GM12873 (cell line): ENCODE results near the gene TCF7L1.

Experiments
- TF ChIP-seq, protein P1 (sequence below): IDR thresholded peaks from 2 replicates; pipeline ENCODE4 v1.5.1; 2012; ENCODE audit warnings: low read depth, mild to moderate bottlenecking, moderate library complexity, low read length, control low read depth; ENCODE audit not compliant: insufficient read depth; ENCODE audit errors: missing control alignments

TCF7L1 gene

DNA sequence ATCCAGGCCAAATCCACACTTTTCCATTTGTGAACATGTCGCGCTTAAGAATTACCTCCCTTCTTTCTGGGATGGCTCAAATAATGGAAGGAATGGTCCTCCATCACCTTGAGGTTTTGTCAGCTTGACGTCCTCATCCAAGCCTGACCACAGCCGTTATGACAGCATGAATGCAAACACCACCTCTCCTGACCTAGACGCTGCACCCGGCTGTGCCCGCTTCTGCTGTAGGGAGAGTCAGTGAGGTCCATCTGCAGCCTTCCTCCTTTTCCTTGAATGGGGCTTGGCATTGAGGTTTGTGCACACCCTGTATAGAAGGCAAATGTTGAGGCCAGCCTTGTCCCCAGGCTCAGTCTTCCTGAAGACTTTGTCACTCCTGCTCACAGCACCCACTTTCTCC lies 109.1 kb downstream of the TCF7L1 start:
- TF ChIP-seq, protein P1, sequence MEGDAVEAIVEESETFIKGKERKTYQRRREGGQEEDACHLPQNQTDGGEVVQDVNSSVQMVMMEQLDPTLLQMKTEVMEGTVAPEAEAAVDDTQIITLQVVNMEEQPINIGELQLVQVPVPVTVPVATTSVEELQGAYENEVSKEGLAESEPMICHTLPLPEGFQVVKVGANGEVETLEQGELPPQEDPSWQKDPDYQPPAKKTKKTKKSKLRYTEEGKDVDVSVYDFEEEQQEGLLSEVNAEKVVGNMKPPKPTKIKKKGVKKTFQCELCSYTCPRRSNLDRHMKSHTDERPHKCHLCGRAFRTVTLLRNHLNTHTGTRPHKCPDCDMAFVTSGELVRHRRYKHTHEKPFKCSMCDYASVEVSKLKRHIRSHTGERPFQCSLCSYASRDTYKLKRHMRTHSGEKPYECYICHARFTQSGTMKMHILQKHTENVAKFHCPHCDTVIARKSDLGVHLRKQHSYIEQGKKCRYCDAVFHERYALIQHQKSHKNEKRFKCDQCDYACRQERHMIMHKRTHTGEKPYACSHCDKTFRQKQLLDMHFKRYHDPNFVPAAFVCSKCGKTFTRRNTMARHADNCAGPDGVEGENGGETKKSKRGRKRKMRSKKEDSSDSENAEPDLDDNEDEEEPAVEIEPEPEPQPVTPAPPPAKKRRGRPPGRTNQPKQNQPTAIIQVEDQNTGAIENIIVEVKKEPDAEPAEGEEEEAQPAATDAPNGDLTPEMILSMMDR, result no peak

DNA sequence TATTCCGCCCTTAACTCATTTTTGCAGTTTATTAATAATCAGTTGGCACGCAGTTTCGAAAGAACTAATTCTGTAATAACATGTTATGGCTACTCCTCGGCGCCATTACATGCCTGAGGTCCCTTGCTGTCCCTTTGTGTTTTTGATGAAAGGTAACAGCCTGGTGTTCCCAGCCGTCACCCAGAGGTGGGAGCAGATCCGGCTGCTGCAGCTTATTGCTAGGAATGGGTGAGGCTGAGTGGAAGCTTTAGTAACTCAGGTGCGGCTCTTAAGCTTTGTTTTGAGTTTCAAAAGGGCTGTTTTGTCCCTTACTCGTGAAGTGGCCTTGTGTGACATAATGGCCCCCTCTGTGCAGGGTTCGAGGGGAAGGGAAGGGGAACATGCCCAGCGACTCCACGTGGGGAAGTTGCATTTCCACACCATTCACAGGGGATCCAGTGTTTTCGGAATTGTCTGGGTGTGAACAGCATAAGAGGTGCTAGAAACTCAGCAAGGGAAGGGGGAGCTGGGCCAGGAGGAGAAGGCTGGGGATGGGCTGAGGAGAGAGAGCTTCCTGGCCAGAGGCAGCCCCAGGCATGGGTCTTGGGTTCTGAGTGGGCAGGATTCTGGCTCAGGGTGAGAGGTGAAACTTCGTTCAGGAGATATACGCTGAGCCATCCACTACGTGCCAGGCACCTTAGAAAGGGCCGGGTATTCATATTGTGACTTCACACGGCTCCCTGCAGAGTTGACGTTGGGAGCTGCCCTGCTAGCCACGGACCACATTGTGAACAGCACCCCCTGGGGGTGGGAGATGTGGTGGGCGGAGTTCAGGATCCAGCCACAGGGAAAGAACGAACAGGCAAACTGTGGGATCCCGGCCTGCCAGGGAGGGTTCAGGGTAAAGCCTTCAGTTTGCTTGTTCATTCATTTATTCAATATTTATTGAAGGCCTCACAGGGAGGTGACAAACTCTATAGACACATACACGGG lies 110.2 kb downstream of the TCF7L1 start:
- TF ChIP-seq, protein P1, result peak; percentile 50

DNA sequence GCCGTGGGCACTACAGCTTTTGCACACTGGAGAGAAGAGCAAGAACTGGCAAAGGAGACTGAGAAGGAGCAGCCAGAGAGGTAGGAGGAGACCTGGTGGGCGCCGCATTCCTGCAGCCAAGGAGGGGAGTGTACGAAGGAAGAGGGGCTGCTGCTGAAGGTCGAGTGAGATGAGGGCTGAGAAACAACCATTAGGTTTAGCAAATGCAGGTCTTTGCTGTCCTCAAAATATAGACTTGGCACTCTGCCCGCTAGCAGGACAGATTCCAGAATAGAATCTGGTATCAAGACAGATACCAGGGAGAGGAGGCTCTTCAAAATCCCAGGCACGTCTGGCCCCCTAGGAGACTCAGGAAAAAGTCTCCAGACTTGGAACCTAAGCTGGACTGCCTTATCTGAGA lies 111.6 kb downstream of the TCF7L1 start:
- TF ChIP-seq, protein P1, result no peak

DNA sequence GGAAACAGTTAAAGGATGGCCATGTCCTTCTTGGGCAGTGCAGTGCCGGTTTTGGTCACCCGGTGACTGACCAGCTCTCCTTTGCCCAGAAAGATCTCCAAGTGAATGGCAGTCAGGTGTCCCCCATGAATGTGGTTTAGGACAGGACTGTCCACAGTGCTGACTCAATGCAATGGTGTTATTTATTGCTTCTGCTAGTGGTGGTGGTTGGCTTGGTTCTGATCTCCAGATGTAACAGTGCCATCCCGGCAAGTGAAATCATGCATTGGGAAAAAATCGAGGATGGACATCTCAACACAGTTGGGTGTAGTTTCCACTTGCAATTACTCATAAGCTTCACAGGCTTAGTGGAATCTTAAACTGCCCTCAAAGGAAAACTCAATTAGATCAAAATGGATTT lies 112.7 kb downstream of the TCF7L1 start:
- TF ChIP-seq, protein P1, result no peak

DNA sequence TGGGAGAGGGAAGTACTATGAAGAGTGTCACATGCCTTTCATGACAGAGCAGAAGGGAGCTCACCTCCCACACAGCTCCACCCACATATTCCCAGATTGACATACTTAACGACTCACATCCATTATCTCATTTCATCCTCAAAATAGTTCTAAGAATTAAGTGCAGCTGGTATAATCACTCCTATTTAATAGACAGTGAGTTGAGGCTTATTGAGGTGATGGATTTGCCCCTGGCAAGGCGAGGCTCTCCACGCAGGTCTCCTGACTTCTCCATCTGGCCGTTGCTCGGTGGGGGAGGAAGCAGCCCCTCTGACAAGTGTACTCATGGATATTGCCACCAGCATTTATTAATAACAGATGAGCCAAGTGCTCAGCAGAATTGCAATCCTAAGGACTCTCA lies 113.2 kb downstream of the TCF7L1 start:
- TF ChIP-seq, protein P1, result no peak

DNA sequence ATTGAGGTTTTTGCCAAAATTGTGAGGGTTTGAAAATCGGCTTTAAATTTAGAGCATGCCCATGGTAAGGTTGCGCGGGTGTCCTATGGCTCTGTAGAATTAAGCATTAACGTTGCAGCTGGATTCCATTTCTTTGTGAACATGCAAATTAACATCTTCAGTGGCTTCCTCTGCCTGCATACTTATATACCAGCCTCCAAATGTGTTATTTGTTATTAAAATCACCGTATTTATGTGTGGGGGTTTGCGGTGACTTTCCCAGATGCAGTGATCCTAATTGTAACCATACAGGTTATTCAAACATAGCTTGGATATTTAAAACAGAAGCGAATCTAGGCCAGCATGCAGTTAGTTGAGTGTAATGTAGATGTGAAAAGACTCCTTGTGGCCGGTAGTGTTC lies 114.4 kb downstream of the TCF7L1 start:
- TF ChIP-seq, protein P1, result no peak

DNA sequence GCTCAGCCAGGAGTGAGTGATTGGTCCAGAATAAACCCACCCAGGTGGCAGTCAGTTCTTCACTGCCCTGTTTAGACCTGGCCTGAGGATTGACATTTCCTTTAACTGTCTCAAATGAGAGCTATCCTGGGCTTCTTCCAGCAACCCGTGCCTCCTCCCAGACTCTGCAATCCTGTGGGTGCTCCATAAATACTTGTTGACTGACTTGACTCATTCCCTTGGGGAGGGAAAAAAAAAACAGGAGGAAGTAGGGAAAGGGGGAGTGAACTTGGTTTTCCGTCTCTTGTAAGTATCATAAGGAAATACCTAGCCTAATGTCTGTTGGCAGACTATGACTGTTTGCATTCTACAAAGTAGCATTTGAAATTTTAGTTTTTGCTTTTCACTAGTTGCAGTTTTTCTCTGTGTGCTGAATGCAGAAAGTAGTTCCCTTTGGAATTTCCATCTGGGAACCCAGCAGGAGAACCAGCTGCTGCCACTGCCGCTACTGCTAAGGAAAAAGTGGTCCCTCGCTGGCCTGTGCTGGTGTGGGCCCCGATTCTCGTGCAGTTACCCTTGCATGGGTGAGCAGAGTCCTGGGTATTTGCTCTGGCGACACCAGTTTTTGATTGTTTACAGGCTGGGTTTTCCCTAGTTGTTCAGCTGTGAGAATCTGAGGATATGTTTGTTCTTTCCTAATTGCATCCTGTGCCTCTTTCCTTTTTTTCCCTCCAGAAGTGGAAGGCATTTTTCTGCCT lies 115.7 kb downstream of the TCF7L1 start:
- TF ChIP-seq, protein P1, result no peak
